ENCODE results near the gene NAPG. TPM values are rescaled to one million over a fixed set of nuclear protein-coding genes. Genes with fewer than 3 reads are reported as not detected.
"Not testable (repeated sequence)": the region's sequence is repeated elsewhere in the genome, so short reads cannot be mapped to it uniquely, and the experiment has no call there.

Gene NAPG
- polyA plus RNA-seq, 4 donors = 16.9 to 36.8 (median 22.8) TPM

DNA sequence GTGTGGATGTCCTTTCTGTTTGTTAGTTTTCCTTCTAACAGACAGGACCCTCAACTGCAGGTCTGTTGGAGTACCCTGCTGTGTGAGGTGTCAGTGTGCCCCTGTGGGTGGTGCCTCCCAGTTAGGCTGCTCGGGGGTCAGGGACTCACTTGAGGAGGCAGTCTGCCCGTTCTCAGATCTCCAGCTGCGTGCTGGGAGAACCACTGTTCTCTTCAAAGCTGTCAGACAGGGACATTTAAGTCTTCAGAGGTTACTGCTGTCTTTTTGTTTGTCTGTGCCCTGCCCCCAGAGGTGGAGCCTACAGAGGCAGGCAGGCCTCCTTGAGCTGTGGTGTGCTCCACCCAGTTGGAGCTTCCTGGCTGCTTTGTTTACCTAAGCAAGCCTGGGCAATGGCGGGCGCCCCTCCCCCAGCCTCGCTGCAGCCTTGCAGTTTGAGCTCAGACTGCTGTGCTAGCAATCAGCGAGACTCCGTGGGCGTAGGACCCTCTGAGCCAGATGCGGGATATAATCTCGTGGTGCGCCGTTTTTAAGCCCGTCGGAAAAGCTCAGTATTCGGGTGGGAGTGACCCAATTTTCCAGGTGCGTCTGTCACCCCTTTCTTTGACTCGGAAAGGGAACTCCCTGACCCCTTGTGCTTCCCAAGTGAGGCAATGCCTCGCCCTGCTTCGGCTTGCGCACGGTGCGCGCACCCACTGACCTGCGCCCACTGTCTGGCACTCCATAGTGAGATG lies 52.2 kb downstream of the NAPG start:
- not testable (repeated sequence) for DNase-seq (ENCODE audit: low read depth in 4 of 4, low spot score in 2 of 4)

DNA sequence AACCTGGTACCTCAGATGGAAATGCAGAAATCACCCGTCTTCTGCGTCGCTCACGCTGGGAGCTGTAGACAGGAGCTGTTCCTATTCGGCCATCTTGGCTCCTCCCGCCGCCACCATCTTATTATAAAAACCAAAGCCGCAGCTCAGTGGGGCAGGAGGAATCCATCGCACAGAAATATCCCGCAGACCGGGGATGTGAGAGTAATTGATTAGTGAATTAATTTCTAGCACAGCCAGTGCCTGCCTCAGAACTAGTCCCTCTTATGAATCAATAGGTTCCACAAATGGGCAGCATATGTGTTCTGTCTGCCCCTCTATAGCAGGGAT lies 52.7 kb downstream of the NAPG start:
- DNase-seq (ENCODE audit: low read depth in 4 of 4, low spot score in 2 of 4) = not testable (repeated sequence)

GRCh38 chr18:10579079-10579867 lies 53.4 kb downstream of the NAPG start:
- no peak for DNase-seq (ENCODE audit: low read depth in 4 of 4, low spot score in 2 of 4)

- no peak for DNase-seq (ENCODE audit: low read depth in 4 of 4, low spot score in 2 of 4)
These were observed 54.4 kb downstream of the NAPG start for GRCh38 chr18:10580215-10580614.

- DNase-seq (ENCODE audit: low read depth in 4 of 4, low spot score in 2 of 4) = no peak
These were observed 59.4 kb downstream of the NAPG start for GRCh38 chr18:10585260-10585659.

GRCh38 chr18:10588975-10589374 lies 63.1 kb downstream of the NAPG start:
- no peak for DNase-seq (ENCODE audit: low read depth in 4 of 4, low spot score in 2 of 4)

DNA sequence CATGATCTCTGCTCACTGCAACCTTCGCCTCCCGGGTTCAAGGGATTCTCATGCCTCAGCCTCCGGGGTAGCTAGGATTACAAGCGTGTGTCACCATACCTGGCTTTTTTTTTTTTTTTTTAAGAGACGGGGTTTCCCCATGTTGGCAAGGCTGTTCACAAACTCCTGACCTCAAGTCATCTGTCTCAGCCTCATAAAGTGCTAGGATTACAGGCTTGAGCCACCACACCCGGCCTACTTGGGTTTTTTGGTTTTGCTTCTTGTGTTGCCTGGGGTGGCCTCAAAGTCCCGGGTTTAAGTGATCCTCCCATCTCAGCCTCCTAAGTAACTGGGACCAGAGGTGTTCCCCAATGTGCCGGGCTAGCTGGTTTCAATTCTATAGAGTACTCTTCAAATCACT lies 64.6 kb downstream of the NAPG start:
- DNase-seq (ENCODE audit: low read depth in 4 of 4, low spot score in 2 of 4) = no peak

- no peak for DNase-seq (ENCODE audit: low read depth in 4 of 4, low spot score in 2 of 4)
These were observed 66.1 kb downstream of the NAPG start for GRCh38 chr18:10591896-10592295.

GRCh38 chr18:10593366-10594022 lies 67.7 kb downstream of the NAPG start:
- DNase-seq (ENCODE audit: low read depth in 4 of 4, low spot score in 2 of 4) = not testable (repeated sequence)

DNA sequence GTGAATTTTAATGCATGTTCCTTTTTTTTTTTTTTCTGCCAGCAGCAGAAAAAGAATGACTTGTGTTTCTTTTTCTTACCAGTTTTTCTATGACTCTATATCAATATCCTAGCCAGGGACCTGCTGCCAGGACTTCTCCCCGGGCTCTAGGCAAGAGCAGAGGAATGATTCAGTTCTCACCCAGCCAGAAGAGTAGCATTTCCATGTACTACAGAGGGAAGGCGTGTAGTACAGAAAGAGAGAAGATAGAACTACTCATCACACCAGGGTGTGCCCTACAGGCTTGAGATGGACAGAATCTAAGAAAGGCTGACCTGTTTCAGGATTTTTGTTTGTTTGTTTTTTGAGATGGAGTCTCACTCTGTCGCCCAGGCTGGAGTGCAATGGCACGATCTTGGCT lies 70.1 kb downstream of the NAPG start:
- DNase-seq (ENCODE audit: low read depth in 4 of 4, low spot score in 2 of 4) = not testable (repeated sequence)

DNA sequence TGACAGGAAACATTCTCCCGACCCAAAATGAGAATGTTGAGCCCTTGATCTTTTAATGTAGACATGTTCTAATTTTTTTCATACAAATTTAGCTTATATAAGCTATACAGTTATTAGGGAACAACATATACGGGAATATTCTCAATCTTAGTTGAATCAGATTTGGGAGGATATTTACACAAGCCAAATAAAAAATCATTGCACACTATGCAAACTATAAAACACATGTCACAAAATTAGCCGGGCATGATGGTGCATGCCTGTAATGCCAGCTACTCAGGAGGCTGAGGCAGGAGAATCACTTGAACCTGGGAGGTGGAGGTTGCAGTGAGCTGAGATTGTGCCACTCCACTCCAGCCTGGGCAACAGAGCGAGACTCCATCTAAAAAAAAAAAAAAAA lies 71.9 kb downstream of the NAPG start:
- DNase-seq (ENCODE audit: low read depth in 4 of 4, low spot score in 2 of 4) = not testable (repeated sequence)

DNA sequence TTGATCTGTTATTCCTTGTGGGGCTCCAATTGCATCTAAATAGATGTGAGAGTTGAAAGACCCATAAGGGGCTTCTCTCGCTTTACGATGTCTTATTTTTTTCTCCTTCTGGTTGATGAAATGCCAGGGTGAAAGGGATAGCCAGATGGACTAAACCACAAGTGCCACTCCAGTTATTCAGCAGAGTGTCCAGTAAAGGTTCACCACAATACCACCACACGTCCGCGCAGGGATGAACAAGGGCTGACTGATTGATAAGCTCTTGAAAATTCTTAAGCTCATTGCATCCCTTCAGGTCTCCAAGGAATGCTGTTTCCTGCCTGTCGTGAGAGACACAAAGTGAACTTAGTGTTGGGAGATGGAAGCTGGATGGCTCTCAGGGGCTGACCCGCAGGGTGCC lies 74.9 kb downstream of the NAPG start:
- DNase-seq (ENCODE audit: low read depth in 4 of 4, low spot score in 2 of 4) = not testable (repeated sequence)

Other genes with a start within 250 kb of the NAPG start
- gene APCDD1, start 71.4 kb upstream of the NAPG start, polyA plus RNA-seq (ENCODE audit: insufficient read length in 4 of 4) = 100 to 1,000 TPM in 3 of 4 donors, 10 to 100 TPM in 1; 85.1 to 186 (median 153) TPM

All from left renal cortex interstitium (tissue), 4 donors.